Measurements from ENCODE around the gene ICOS.

Gene ICOS

GRCh38 chr2:203988500-203989260, 52.1 kb downstream of the ICOS start:
- H3K36me3 ChIP-seq (ENCODE audit: control insufficient read depth, insufficient read depth, low read length) = no peaks in the 10 kb centered on the region
- no peak for TF ChIP-seq CTCF (IDR thresholded peaks at IDR 0.05; ENCODE audit: insufficient read depth, low read length, poor library complexity, severe bottlenecking)
- H3K27me3 ChIP-seq (replicated peaks; ENCODE audit: control insufficient read depth, insufficient read depth, low read length) = peaks cover 1% of the 10 kb centered on the region; the same call in 1 of the 2 replicates
- no peak overlapping the region for H3K4me3 ChIP-seq (replicated peaks; ENCODE audit: low read depth, low read length)
- DNase-seq (ENCODE audit: extremely low read depth, insufficient read length) = no peak

- peaks cover 1% of the 10 kb centered on the region; the same call in 1 of the 2 replicates for H3K27me3 ChIP-seq (replicated peaks; ENCODE audit: control insufficient read depth, insufficient read depth, low read length)
- DNase-seq (ENCODE audit: extremely low read depth, insufficient read length) = no peak
- no peak for TF ChIP-seq CTCF (IDR thresholded peaks at IDR 0.05; ENCODE audit: insufficient read depth, low read length, poor library complexity, severe bottlenecking)
These were observed 53.0 kb downstream of the ICOS start for GRCh38 chr2:203989521-203989920.

DNA sequence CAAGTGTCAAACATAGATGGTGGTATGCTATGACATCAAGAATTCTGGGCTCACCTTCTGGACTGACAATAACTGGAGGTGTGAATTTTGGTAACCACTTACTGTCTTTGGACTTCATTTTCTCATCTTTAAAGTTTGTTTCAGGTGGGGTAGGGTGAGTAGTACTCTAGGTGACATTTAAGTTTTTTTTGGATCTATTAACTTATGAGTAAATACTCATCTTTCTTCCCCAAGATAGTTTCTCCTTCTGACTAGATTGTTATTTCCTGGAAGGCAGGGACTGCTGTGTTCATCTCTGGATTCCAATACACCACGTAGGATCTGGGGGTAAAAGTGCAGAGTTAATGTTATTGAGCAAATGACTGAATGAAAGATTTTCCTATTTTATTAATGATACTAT, 55.9 kb downstream of the ICOS start:
- DNase-seq (ENCODE audit: extremely low read depth, insufficient read length) = no peak
- no peak for TF ChIP-seq CTCF (IDR thresholded peaks at IDR 0.05; ENCODE audit: insufficient read depth, low read length, poor library complexity, severe bottlenecking)

More at GRCh38 chr2:203989521-203989920, 53.0 kb downstream of the ICOS start:
- Histone ChIP-seq H3K36me3 (ENCODE audit: control insufficient read depth, insufficient read depth, low read length) (no peaks in the 10 kb centered on the region), H3K4me3 (replicated peaks; ENCODE audit: low read depth, low read length) (no peak overlapping the region)

DNA sequence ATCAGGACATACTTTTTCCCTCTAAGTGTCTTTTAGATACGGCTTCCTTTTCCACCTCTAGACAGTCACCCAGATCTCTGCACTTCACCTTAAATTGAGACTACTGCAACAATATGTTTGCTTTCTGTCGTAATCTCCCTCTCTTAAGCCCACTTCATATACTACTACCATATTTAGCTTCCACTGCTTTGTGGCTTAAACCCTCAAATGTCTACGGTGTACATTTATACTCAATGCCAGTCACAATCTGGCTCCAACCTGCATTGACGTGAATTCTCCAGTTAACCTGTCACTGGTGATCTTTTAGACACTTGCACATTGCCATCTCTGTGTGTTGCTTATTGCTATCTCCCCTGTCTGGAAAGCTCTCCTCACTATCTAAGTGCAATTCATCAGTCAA, 56.4 kb downstream of the ICOS start:
- Histone ChIP-seq H3K27me3 (replicated peaks; ENCODE audit: control insufficient read depth, insufficient read depth, low read length) (peaks cover 1% of the 10 kb centered on the region; the same call in 1 of the 2 replicates), H3K4me3 (replicated peaks; ENCODE audit: low read depth, low read length) (no peak overlapping the region), H3K36me3 (ENCODE audit: control insufficient read depth, insufficient read depth, low read length) (no peaks in the 10 kb centered on the region)
- DNase-seq (ENCODE audit: extremely low read depth, insufficient read length) = no peak
- no peak for TF ChIP-seq CTCF (IDR thresholded peaks at IDR 0.05; ENCODE audit: insufficient read depth, low read length, poor library complexity, severe bottlenecking)

More for the DNA sequence above, 55.9 kb downstream of the ICOS start:
- H3K4me3 ChIP-seq (replicated peaks; ENCODE audit: low read depth, low read length) = no peak overlapping the region
- peaks cover 1% of the 10 kb centered on the region; the same call in 1 of the 2 replicates for H3K27me3 ChIP-seq (replicated peaks; ENCODE audit: control insufficient read depth, insufficient read depth, low read length)
- H3K36me3 ChIP-seq (ENCODE audit: control insufficient read depth, insufficient read depth, low read length) = no peaks in the 10 kb centered on the region

DNA sequence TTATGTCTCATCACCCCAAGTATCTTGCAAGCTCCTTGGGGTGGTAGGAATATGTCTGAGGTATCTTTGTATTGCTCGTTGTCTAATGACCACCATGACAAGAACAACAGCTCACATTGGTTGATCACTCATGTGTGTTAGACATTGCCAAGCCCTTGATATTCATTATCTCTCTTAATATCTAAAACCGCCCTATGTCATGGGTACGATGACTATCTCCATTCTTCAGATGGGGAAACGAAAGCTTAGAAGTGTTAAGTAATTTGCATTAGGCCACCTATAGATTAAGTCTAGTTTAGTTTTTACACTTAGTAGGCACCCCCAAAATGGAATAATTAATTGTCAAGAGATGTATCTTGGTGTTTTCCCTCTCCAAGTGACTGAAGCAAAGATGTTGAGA, 57.0 kb downstream of the ICOS start:
- no peak for DNase-seq (ENCODE audit: extremely low read depth, insufficient read length)
- H3K36me3 ChIP-seq (ENCODE audit: control insufficient read depth, insufficient read depth, low read length) = no peaks in the 10 kb centered on the region

More for the DNA sequence above, 57.0 kb downstream of the ICOS start:
- no peak for TF ChIP-seq CTCF (IDR thresholded peaks at IDR 0.05; ENCODE audit: insufficient read depth, low read length, poor library complexity, severe bottlenecking)
- Histone ChIP-seq H3K4me3 (replicated peaks; ENCODE audit: low read depth, low read length) (no peak overlapping the region), H3K27me3 (replicated peaks; ENCODE audit: control insufficient read depth, insufficient read depth, low read length) (no peaks in the 10 kb centered on the region)
